ENCODE results near the gene FRAS1.

The FRAS1 gene

GRCh38 chr4:78219825-78220224 lies 162.7 kb downstream of the FRAS1 start:
- DNase-seq (ENCODE audit: low read depth) = no peak
- TF ChIP-seq CTCF (conservative IDR thresholded peaks at IDR 0.05; ENCODE audit: low read depth, low read length) = no peak
- H3K4me3 ChIP-seq (ENCODE audit: low read depth, low read length) = no peak overlapping the region

GRCh38 chr4:78220283-78220682 lies 163.2 kb downstream of the FRAS1 start:
- no peak overlapping the region for H3K4me3 ChIP-seq (ENCODE audit: low read depth, low read length)
- no peak for TF ChIP-seq CTCF (conservative IDR thresholded peaks at IDR 0.05; ENCODE audit: low read depth, low read length)
- no peak for DNase-seq (ENCODE audit: low read depth)

DNA sequence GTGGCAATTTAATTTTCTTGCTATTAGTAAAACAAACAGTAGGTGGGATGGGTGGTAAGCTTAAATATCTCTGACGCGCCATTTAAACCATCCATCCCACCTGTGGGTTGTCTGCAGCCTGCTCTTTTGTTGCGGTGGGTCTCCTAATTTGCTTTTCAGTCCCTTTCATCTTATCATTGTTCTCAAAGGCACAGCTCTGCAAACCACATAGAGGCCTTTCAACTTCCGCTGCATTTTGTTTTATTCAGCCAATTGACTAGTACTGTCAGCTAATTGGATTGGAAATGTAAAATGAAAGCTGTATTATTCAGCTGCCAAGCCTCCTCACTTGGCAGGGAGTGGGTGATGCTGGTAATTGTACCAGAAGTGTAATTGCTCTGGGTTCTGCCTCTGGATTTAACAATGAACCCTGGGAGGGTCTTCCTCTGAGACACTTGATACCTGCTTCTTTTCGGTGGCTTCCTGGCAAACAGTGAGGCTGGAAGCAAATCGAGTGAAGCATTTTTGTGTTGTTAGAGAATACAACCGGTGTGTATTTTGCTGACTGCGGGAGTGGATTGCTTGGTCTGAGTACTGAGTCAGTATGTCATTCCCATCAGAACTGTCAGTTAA lies 165.6 kb downstream of the FRAS1 start:
- TF ChIP-seq CTCF (conservative IDR thresholded peaks at IDR 0.05; ENCODE audit: low read depth, low read length) = no peak
- DNase-seq (ENCODE audit: low read depth) = no peak

GRCh38 chr4:78225236-78225635 lies 168.1 kb downstream of the FRAS1 start:
- no peak for TF ChIP-seq CTCF (conservative IDR thresholded peaks at IDR 0.05; ENCODE audit: low read depth, low read length)
- H3K4me3 ChIP-seq (ENCODE audit: low read depth, low read length) = no peak overlapping the region
- no peak for DNase-seq (ENCODE audit: low read depth)

More for the DNA sequence above, 165.6 kb downstream of the FRAS1 start:
- H3K4me3 ChIP-seq (ENCODE audit: low read depth, low read length) = no peak overlapping the region

DNA sequence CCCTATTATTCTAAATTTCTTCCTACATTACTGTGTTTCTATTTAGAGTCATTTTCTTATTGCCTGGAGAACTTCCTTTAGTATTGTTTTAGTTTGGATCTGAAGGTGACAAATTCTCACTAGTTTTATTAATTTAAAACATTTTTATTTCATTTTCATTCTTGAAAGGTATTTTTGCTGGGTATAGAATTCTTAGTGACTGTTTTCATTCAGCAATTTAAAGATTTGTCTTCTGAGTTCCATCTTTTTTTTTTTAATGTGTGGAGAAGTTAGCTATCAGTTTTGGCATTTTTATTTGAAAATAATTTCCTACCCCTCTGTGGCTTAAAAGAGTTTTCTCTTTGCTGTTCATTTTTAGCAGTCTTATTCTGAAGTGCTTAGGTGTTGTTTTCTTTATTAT lies 169.2 kb downstream of the FRAS1 start:
- TF ChIP-seq CTCF (conservative IDR thresholded peaks at IDR 0.05; ENCODE audit: low read depth, low read length) = no peak
- DNase-seq (ENCODE audit: low read depth) = no peak
- no peak overlapping the region for H3K4me3 ChIP-seq (ENCODE audit: low read depth, low read length)

DNA sequence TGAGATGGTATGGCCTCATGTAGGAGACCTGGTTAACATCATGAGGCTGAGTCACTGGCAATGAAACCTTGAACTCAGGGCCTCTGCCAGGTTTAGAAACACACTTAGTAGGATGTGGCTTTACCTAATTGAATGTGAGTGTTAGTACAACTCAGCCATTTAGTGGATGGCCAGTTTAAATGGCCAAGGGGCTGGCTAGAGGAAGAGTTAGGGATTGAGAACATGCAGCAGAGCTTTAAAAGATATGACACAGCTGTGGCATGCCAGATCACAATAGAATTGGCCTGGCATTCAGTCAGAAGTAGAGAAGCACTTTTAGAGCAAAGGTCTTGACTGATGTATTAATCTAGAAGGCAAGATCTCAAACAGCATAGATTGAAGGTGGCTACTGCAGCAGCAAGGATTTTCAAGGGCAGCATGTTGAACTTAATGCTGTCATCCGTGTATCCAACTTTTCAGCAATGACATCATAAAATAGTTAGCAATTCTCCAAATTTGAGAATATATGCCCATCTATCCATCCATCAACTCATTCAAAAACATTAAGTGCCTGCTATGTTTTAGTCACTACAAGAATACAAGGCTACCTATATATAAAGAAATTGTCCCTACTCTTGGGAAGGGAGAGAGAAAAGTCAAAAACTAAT lies 170.4 kb downstream of the FRAS1 start:
- DNase-seq (ENCODE audit: low read depth) = no peak
- TF ChIP-seq CTCF (conservative IDR thresholded peaks at IDR 0.05; ENCODE audit: low read depth, low read length) = no peak
- no peak overlapping the region for H3K4me3 ChIP-seq (ENCODE audit: low read depth, low read length)

DNA sequence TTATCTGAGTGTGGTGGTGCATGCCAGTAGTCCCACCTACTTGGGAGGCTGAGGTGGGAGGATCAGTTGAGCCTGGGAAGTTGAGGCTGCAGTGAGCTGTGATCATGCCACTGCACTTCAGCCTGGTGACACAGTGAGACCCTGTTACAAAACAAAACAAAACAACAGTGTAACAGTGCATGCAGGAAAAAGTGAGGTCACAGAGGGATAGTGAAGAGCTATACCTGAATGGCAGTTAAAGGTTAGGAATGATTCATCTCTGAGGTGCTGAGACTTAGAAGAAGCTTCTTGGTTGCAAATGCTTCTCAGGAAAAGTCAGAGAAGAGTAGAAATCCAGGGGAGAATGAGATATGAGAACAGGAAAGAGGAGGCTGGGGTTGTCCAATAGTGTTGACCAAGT lies 178.7 kb downstream of the FRAS1 start:
- no peak for TF ChIP-seq CTCF (conservative IDR thresholded peaks at IDR 0.05; ENCODE audit: low read depth, low read length)
- no peak for DNase-seq (ENCODE audit: low read depth)
- no peak overlapping the region for H3K4me3 ChIP-seq (ENCODE audit: low read depth, low read length)

Measured in choroid plexus epithelial cell (primary cell).